Caco-2 (cell line): ENCODE data around the gene PSMB8. TPM values are rescaled to one million over a fixed set of nuclear protein-coding genes. Genes with fewer than 3 reads are reported as not detected.
"Not testable (repeated sequence)": the region's sequence is repeated elsewhere in the genome, so short reads cannot be mapped to it uniquely, and the experiment has no call there.

Source experiments
- BruUV-seq: library from RNA; stranded (reverse); fragments of 400-500 nt; replicated peaks from 2 replicates; lab custom pipeline; 2021; lab: Mats Ljungman, UMichigan
- CTCF ChIA-PET: fragments of 300-600 bp; sonication (Branson Sonifier 250); formaldehyde crosslinking; loops from one replicate; lab custom pipeline; 2022; ENCODE audit warnings: antibody characterized with exemption; lab: Charles Lee
- POLR2A ChIA-PET: fragments of 300-600 bp; sonication (Branson Sonifier 250); formaldehyde crosslinking; loops from one replicate; lab custom pipeline; 2022; ENCODE audit warnings: antibody characterized with exemption; lab: Charles Lee
- DNase-seq, 2 experiments: peaks; one replicate each; pipeline versions ENCODE4 v3.0.0 to v3.0.0-alpha.2; 2020 to 2022
- H3K27me3 ChIP-seq: replicated peaks from 2 replicates; pipeline ENCODE4 v1.6.0; 2011; ENCODE audit warnings: low read length; ENCODE audit not compliant: control insufficient read depth, insufficient read depth
- H3K36me3 ChIP-seq: 2 replicates; pipeline ENCODE4 v1.5.1; 2011; ENCODE audit warnings: low read length; ENCODE audit not compliant: control insufficient read depth, insufficient read depth
- H3K4me1 ChIP-seq: fragments of 250-450 bp; sonication (Bioruptor Pico); 2 replicates; pipeline ENCODE4 v1.5.1; 2020; ENCODE audit warnings: mild to moderate bottlenecking
- H3K4me3 ChIP-seq: 2 replicates; pipeline ENCODE4 v1.5.1; 2011; ENCODE audit warnings: low read depth, mild to moderate bottlenecking, control low read depth, low read length
- H3K9me3 ChIP-seq: fragments of 250-450 bp; sonication (Bioruptor Pico); 2 replicates; pipeline ENCODE4 v1.5.1; 2020; ENCODE audit warnings: mild to moderate bottlenecking, moderate library complexity
- H3K27ac Mint-ChIP-seq: one replicate; pipeline ENCODE4 v1.8.0; 2022; ENCODE audit warnings: mixed read lengths; ENCODE audit not compliant: unreplicated experiment
- H3K27me3 Mint-ChIP-seq: one replicate; pipeline ENCODE4 v1.8.0; 2022; ENCODE audit warnings: mixed read lengths; ENCODE audit not compliant: insufficient read depth, unreplicated experiment
- H3K36me3 Mint-ChIP-seq: one replicate; pipeline ENCODE4 v1.8.0; 2022; ENCODE audit warnings: mild to moderate bottlenecking, mixed read lengths; ENCODE audit not compliant: insufficient read depth, unreplicated experiment
- H3K4me1 Mint-ChIP-seq: one replicate; pipeline ENCODE4 v1.8.0; 2022; ENCODE audit warnings: low read depth, mixed read lengths; ENCODE audit not compliant: unreplicated experiment
- H3K4me3 Mint-ChIP-seq: one replicate; pipeline ENCODE4 v1.8.0; 2022; ENCODE audit warnings: mild to moderate bottlenecking, moderate library complexity, mixed read lengths; ENCODE audit not compliant: unreplicated experiment
- H3K9me3 Mint-ChIP-seq: one replicate; pipeline ENCODE4 v1.8.0; 2022; ENCODE audit warnings: mixed read lengths; ENCODE audit not compliant: unreplicated experiment
- intact Hi-C: fragments of 100-400 bp; cut with micrococcal nuclease; formaldehyde crosslinking; loops from one replicate; pipeline ENCODE4 v1.10.0; 2022; ENCODE audit not compliant: unreplicated experiment
- total RNA-seq: library from RNA; stranded (reverse); gene quantifications from 2 replicates; pipeline ENCODE4 v1.2.3, GENCODE V29; 2022
- TF ChIP-seq, protein P1 (sequence below), 2 experiments: fragments of 200-600 bp in 1 of 2; IDR thresholded peaks; 1 replicate in 1 of 2; 2 replicates in 1 of 2; pipeline versions ENCODE4 v1.5.1 to v1.8.0; 2011 to 2022; ENCODE audit warnings: antibody characterized with exemption in 1 of 2, control low read depth in 1 of 2, inconsistent platforms in 1 of 2, low read depth in 1 of 2, low read length in 1 of 2, mild to moderate bottlenecking in 1 of 2, moderate library complexity in 1 of 2; ENCODE audit not compliant: insufficient read depth in 1 of 2, severe bottlenecking in 1 of 2, unreplicated experiment in 1 of 2

Gene PSMB8
- total RNA-seq, 1 experiment from 2014 or later: 3.7 TPM

GRCh38 chr6:32879691-32880090 lies 35.8 kb upstream of the PSMB8 start:
- DNase-seq: no peak
- POLR2A ChIA-PET: no interaction called here
- Mint-ChIP-seq H3K4me1 (no peaks in the 10 kb centered on the region), H3K36me3 (no peaks in the 10 kb centered on the region), H3K4me3 (no peak overlapping the region), H3K9me3 (no peaks in the 10 kb centered on the region), H3K27me3 (peaks cover 8% of the 10 kb centered on the region), H3K27ac (no peak overlapping the region)
- H3K4me3 ChIP-seq: no peak overlapping the region
- H3K4me1 ChIP-seq: no peaks in the 10 kb centered on the region
- H3K36me3 ChIP-seq: no peaks in the 10 kb centered on the region
- CTCF ChIA-PET: interaction anchor here (1.3 kb wide), 1 partner anchor 40 kb away, joined by 3 read pairs; no protein-coding TSS in a partner anchor
- TF ChIP-seq, protein P1, sequence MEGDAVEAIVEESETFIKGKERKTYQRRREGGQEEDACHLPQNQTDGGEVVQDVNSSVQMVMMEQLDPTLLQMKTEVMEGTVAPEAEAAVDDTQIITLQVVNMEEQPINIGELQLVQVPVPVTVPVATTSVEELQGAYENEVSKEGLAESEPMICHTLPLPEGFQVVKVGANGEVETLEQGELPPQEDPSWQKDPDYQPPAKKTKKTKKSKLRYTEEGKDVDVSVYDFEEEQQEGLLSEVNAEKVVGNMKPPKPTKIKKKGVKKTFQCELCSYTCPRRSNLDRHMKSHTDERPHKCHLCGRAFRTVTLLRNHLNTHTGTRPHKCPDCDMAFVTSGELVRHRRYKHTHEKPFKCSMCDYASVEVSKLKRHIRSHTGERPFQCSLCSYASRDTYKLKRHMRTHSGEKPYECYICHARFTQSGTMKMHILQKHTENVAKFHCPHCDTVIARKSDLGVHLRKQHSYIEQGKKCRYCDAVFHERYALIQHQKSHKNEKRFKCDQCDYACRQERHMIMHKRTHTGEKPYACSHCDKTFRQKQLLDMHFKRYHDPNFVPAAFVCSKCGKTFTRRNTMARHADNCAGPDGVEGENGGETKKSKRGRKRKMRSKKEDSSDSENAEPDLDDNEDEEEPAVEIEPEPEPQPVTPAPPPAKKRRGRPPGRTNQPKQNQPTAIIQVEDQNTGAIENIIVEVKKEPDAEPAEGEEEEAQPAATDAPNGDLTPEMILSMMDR (IDR thresholded peaks at IDR 0.05; ENCODE audit: insufficient read depth in 1 of 2, low read depth in 1 of 2, low read length in 1 of 2, severe bottlenecking in 1 of 2, unreplicated experiment in 1 of 2): no peak
- H3K9me3 ChIP-seq: no peaks in the 10 kb centered on the region
- BruUV-seq: no TSS peak
- intact Hi-C loops: no loop called here
- H3K27me3 ChIP-seq: no peaks in the 10 kb centered on the region

DNA sequence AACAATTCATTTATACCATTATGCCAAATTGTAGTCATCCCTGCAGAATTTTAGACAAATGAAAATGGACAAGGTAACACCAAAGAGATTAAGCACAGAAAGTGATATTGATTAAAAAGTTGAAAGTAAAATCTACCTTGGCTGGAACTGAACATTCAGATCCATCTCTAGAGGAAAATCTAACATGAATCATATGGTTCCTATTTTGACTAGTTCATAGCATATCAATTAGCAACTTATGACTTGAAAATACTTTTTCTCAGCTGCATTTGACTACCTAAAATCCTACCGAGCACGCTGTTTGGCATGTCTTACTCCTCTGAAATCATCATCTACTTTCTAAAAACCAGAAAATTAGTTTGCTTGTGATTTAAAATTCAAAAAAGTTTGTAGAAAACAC lies 32.8 kb upstream of the PSMB8 start:
- TF ChIP-seq, protein P1 (IDR thresholded peaks at IDR 0.05; ENCODE audit: insufficient read depth in 1 of 2, low read depth in 1 of 2, low read length in 1 of 2, severe bottlenecking in 1 of 2, unreplicated experiment in 1 of 2): no peak
- no peak for DNase-seq
- BruUV-seq: no TSS peak
- peaks cover 12% of the 10 kb centered on the region for H3K27me3 Mint-ChIP-seq
- H3K4me3 Mint-ChIP-seq: no peak overlapping the region
- no peaks in the 10 kb centered on the region for H3K4me1 Mint-ChIP-seq
- intact Hi-C loops: no loop called here
- ChIA-PET POLR2A (no interaction called here), CTCF (no interaction called here)
- Histone ChIP-seq H3K4me3 (no peak overlapping the region), H3K27me3 (no peaks in the 10 kb centered on the region), H3K4me1 (no peaks in the 10 kb centered on the region), H3K36me3 (no peaks in the 10 kb centered on the region), H3K9me3 (no peaks in the 10 kb centered on the region)
- H3K36me3 Mint-ChIP-seq: no peaks in the 10 kb centered on the region
- no peak overlapping the region for H3K27ac Mint-ChIP-seq
- H3K9me3 Mint-ChIP-seq: no peaks in the 10 kb centered on the region

GRCh38 chr6:32873947-32874346 lies 30.1 kb upstream of the PSMB8 start:
- H3K4me1 Mint-ChIP-seq, POLR2A ChIA-PET, H3K27me3 ChIP-seq, H3K36me3 Mint-ChIP-seq, BruUV-seq, H3K36me3 ChIP-seq, intact Hi-C loops, DNase-seq, H3K9me3 ChIP-seq, H3K27ac Mint-ChIP-seq, H3K4me3 ChIP-seq, H3K9me3 Mint-ChIP-seq, H3K4me1 ChIP-seq, H3K4me3 Mint-ChIP-seq: not testable (repeated sequence)
- CTCF ChIA-PET: interaction anchor here (1.0 kb wide), 1 partner anchor 21 kb away, joined by 4 read pairs; the partner anchor contains the start of gene TAP1
- H3K27me3 Mint-ChIP-seq: peaks cover 14% of the 10 kb centered on the region
